ENCODE measurements around the gene SMAD3.

Gene SMAD3

DNA sequence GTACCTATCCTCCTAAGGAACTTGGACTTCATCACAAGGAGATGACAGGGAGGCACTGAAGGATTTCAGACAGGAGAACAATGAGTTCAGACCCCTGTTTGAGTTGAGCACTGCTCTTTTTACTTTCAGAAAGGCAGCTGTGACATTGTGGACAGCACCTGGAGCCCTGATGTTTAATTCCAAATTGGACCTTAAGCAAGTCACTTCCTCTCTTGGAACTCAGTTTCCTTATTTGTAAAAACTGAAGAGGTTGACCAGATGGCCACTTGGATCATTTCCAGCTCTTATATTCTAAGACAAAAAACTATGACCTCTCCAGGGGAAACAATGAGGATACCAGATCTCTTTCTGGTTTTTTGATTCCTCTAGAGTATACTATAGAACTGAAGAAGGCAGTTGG is 34.1 kb upstream of the SMAD3 start:
- Histone ChIP-seq H3K18ac (ENCODE audit: low read length) (no peak overlapping the region), H2BK120ac (ENCODE audit: low read depth, low read length) (no peak overlapping the region), H4K5ac (ENCODE audit: low read length) (no peak overlapping the region), H3K27ac (ENCODE audit: low read depth, low read length) (no peak overlapping the region), H2BK5ac (ENCODE audit: low read length) (no peak overlapping the region), H3K36me3 (ENCODE audit: control insufficient read depth, insufficient read depth, low read length) (no peaks in the 10 kb centered on the region), H3K79me2 (ENCODE audit: control insufficient read depth, insufficient read depth, low read length) (no peaks in the 10 kb centered on the region), H4K8ac (ENCODE audit: low read depth, low read length) (no peak overlapping the region), H3K23ac (ENCODE audit: low read length) (no peak overlapping the region), H3K4me3 (ENCODE audit: low read length) (no peak overlapping the region), H3K27me3 (ENCODE audit: insufficient read depth, low read length, poor library complexity) (no peaks in the 10 kb centered on the region), H3K56ac (ENCODE audit: low read length) (no peak overlapping the region), H2BK15ac (replicated peaks; ENCODE audit: low read depth) (no peak overlapping the region), H3K4ac (ENCODE audit: low read depth, low read length) (no peak overlapping the region), H3K79me1 (ENCODE audit: low read length) (no peaks in the 10 kb centered on the region), H3K9ac (ENCODE audit: low read length) (no peak overlapping the region), H3K4me2 (ENCODE audit: low read length) (no peak overlapping the region), H3K4me1 (ENCODE audit: control insufficient read depth, low read depth, low read length) (peaks cover 8% of the 10 kb centered on the region), H2AK5ac (ENCODE audit: low read length) (no peak overlapping the region)
- no peak for DNase-seq

DNA sequence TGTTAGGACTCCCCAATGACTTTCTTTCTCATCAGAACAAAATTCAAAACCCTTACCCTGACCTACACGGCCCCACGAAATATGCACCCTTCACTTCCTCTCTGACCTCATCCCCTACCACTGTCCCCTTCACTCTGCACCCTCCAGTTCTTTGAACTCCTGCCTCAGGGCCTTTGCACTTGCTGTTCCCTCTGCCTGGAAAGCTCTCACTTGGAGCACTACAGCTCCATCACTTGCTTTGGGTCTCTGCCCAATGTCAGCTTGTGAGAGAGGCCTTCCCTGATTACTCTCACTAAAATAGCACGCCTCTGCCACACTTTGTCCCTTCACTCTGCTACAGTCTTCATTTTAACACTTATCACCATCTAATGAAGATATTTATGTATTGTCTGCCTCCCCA is 32.8 kb upstream of the SMAD3 start:
- no peak overlapping the region for H3K27ac ChIP-seq (ENCODE audit: low read depth, low read length)
- H2BK15ac ChIP-seq (replicated peaks; ENCODE audit: low read depth), result no peak overlapping the region
- H3K4me2 ChIP-seq (ENCODE audit: low read length), result no peak overlapping the region
- H2BK5ac ChIP-seq (ENCODE audit: low read length), result no peak overlapping the region
- no peaks in the 10 kb centered on the region for H3K27me3 ChIP-seq (ENCODE audit: insufficient read depth, low read length, poor library complexity)
- H3K9ac ChIP-seq (ENCODE audit: low read length), result no peak overlapping the region
- no peaks in the 10 kb centered on the region for H3K79me1 ChIP-seq (ENCODE audit: low read length)
- H3K36me3 ChIP-seq (ENCODE audit: control insufficient read depth, insufficient read depth, low read length), result no peaks in the 10 kb centered on the region
- H3K56ac ChIP-seq (ENCODE audit: low read length), result no peak overlapping the region
- H3K4me3 ChIP-seq (ENCODE audit: low read length), result no peak overlapping the region
- H4K8ac ChIP-seq (ENCODE audit: low read depth, low read length), result no peak overlapping the region
- WGBS (ENCODE audit: extremely low coverage, insufficient coverage, low lambda C conversion rate), result no CpG with 5 or more reads among the region's 3 CpGs
- no peak overlapping the region for H4K5ac ChIP-seq (ENCODE audit: low read length)
- H3K4me1 ChIP-seq (ENCODE audit: control insufficient read depth, low read depth, low read length), result peaks cover 8% of the 10 kb centered on the region
- no peak overlapping the region for H2BK120ac ChIP-seq (ENCODE audit: low read depth, low read length)
- no peak overlapping the region for H2AK5ac ChIP-seq (ENCODE audit: low read length)
- H3K23ac ChIP-seq (ENCODE audit: low read length), result no peak overlapping the region
- no peak overlapping the region for H3K4ac ChIP-seq (ENCODE audit: low read depth, low read length)
- H3K79me2 ChIP-seq (ENCODE audit: control insufficient read depth, insufficient read depth, low read length), result no peaks in the 10 kb centered on the region
- no peak for DNase-seq
- H3K18ac ChIP-seq (ENCODE audit: low read length), result no peak overlapping the region

DNA sequence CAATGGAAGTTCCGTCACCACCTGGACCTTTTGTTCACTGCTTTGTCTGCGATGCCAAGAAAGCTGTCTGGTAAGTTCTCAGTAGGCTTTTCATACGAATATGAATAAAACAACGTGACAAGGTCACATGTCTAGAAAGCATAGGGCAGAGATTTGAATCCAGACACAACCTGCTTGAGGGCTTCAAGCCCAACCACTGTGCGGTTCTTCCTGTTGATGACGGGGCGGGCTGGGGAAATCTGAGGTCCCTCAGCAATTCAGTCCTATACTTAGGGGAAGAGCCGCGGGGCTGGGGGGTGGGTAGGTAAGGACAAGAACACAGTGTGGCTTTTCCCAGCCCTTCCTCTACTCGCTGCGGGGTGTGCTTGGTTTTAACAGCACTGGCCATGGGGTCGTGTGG is 32.4 kb upstream of the SMAD3 start:
- Histone ChIP-seq H3K4me1 (ENCODE audit: control insufficient read depth, low read depth, low read length) (peaks cover 8% of the 10 kb centered on the region), H3K23ac (ENCODE audit: low read length) (no peak overlapping the region), H3K79me2 (ENCODE audit: control insufficient read depth, insufficient read depth, low read length) (no peaks in the 10 kb centered on the region), H3K27me3 (ENCODE audit: insufficient read depth, low read length, poor library complexity) (no peaks in the 10 kb centered on the region), H2AK5ac (ENCODE audit: low read length) (no peak overlapping the region), H3K18ac (ENCODE audit: low read length) (peak overlapping the region; percentile 89), H3K4ac (ENCODE audit: low read depth, low read length) (no peak overlapping the region), H4K8ac (ENCODE audit: low read depth, low read length) (no peak overlapping the region), H3K36me3 (ENCODE audit: control insufficient read depth, insufficient read depth, low read length) (no peaks in the 10 kb centered on the region), H4K5ac (ENCODE audit: low read length) (no peak overlapping the region), H3K27ac (ENCODE audit: low read depth, low read length) (no peak overlapping the region), H3K9ac (ENCODE audit: low read length) (peak overlapping the region; percentile 46), H3K56ac (ENCODE audit: low read length) (peak overlapping the region; percentile 87), H2BK5ac (ENCODE audit: low read length) (no peak overlapping the region), H3K79me1 (ENCODE audit: low read length) (no peaks in the 10 kb centered on the region), H2BK15ac (replicated peaks; ENCODE audit: low read depth) (no peak overlapping the region), H3K4me3 (ENCODE audit: low read length) (peak overlapping the region; percentile 3), H2BK120ac (ENCODE audit: low read depth, low read length) (no peak overlapping the region), H3K4me2 (ENCODE audit: low read length) (peak overlapping the region; percentile 59)
- WGBS (ENCODE audit: extremely low coverage, insufficient coverage, low lambda C conversion rate), result no CpG with 5 or more reads among the region's 12 CpGs
- peak; percentile 67 for DNase-seq

DNA sequence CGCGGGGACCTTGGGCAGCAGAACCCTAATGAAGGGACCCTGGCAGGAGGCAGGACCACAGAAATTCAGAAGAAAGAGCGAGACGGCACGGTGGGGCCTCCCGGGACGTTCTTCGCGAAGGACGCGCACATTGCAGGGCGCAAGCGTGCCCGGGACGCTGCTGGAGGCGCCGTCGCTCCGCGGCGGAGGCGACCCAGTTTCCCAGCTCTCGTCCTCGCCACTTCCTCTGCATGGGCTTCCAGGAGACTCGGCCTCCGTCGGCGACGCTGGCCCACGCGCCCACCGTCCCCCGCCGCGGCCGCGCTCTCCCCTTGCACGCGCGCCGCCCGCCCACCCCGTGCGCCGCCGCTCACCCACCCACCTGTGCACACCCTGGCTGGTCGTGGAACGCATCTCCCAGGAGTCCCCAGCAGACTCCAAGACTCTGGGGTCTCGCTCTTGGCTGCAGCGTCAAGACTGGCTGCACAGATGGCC is 31.8 kb upstream of the SMAD3 start:
- Histone ChIP-seq H3K79me2 (ENCODE audit: control insufficient read depth, insufficient read depth, low read length) (no peaks in the 10 kb centered on the region), H3K36me3 (ENCODE audit: control insufficient read depth, insufficient read depth, low read length) (no peaks in the 10 kb centered on the region), H3K4me2 (ENCODE audit: low read length) (peak overlapping the region; percentile 59), H3K27ac (ENCODE audit: low read depth, low read length) (no peak overlapping the region), H2BK120ac (ENCODE audit: low read depth, low read length) (peak overlapping the region; percentile 31), H3K56ac (ENCODE audit: low read length) (peak overlapping the region; percentile 87), H3K27me3 (ENCODE audit: insufficient read depth, low read length, poor library complexity) (no peaks in the 10 kb centered on the region), H3K23ac (ENCODE audit: low read length) (no peak overlapping the region), H3K9ac (ENCODE audit: low read length) (peak overlapping the region; percentile 46), H3K18ac (ENCODE audit: low read length) (peak overlapping the region; percentile 89), H3K79me1 (ENCODE audit: low read length) (no peaks in the 10 kb centered on the region), H2BK15ac (replicated peaks; ENCODE audit: low read depth) (no peak overlapping the region), H3K4me1 (ENCODE audit: control insufficient read depth, low read depth, low read length) (peaks cover 11% of the 10 kb centered on the region), H3K4me3 (ENCODE audit: low read length) (no peak overlapping the region), H2BK5ac (ENCODE audit: low read length) (no peak overlapping the region), H3K4ac (ENCODE audit: low read depth, low read length) (peak overlapping the region; percentile 20), H4K5ac (ENCODE audit: low read length) (no peak overlapping the region), H4K8ac (ENCODE audit: low read depth, low read length) (no peak overlapping the region), H2AK5ac (ENCODE audit: low read length) (no peak overlapping the region)
- DNase-seq, result no peak
- no CpG with 5 or more reads among the region's 50 CpGs for WGBS (ENCODE audit: extremely low coverage, insufficient coverage, low lambda C conversion rate)

DNA sequence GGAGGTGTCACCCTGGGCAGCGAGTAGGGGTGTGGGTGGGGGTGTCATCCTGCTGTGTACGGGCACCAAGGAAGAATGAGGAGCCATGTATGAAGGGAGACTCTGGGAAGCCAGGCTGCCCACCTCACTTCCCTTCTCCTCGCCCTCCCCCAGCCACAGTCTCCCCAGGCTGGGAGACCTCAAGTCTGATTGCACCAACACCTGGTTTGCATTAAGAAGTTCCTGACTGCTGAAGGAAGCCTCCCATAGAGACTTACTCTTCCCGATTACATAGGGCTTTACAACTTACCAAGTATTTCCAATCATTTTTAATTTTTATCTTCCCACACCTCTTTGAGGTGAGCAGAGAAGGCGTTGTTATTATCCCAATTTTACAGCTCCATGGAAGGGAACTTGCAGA is 29.5 kb upstream of the SMAD3 start:
- no peak overlapping the region for H2AK5ac ChIP-seq (ENCODE audit: low read length)
- H4K8ac ChIP-seq (ENCODE audit: low read depth, low read length), result no peak overlapping the region
- H3K27ac ChIP-seq (ENCODE audit: low read depth, low read length), result no peak overlapping the region
- no peak overlapping the region for H3K23ac ChIP-seq (ENCODE audit: low read length)
- no peak overlapping the region for H3K4me2 ChIP-seq (ENCODE audit: low read length)
- no peaks in the 10 kb centered on the region for H3K27me3 ChIP-seq (ENCODE audit: insufficient read depth, low read length, poor library complexity)
- no peak overlapping the region for H3K4ac ChIP-seq (ENCODE audit: low read depth, low read length)
- peaks cover 14% of the 10 kb centered on the region for H3K4me1 ChIP-seq (ENCODE audit: control insufficient read depth, low read depth, low read length)
- H3K56ac ChIP-seq (ENCODE audit: low read length), result no peak overlapping the region
- no peaks in the 10 kb centered on the region for H3K79me2 ChIP-seq (ENCODE audit: control insufficient read depth, insufficient read depth, low read length)
- no peak overlapping the region for H3K9ac ChIP-seq (ENCODE audit: low read length)
- no peak overlapping the region for H3K18ac ChIP-seq (ENCODE audit: low read length)
- no peak overlapping the region for H3K4me3 ChIP-seq (ENCODE audit: low read length)
- no peak overlapping the region for H4K5ac ChIP-seq (ENCODE audit: low read length)
- H3K36me3 ChIP-seq (ENCODE audit: control insufficient read depth, insufficient read depth, low read length), result no peaks in the 10 kb centered on the region
- no CpG with 5 or more reads among the region's 5 CpGs for WGBS (ENCODE audit: extremely low coverage, insufficient coverage, low lambda C conversion rate)
- no peak overlapping the region for H2BK15ac ChIP-seq (replicated peaks; ENCODE audit: low read depth)
- H2BK120ac ChIP-seq (ENCODE audit: low read depth, low read length), result no peak overlapping the region
- no peak overlapping the region for H2BK5ac ChIP-seq (ENCODE audit: low read length)
- no peaks in the 10 kb centered on the region for H3K79me1 ChIP-seq (ENCODE audit: low read length)
- no peak for DNase-seq

DNA sequence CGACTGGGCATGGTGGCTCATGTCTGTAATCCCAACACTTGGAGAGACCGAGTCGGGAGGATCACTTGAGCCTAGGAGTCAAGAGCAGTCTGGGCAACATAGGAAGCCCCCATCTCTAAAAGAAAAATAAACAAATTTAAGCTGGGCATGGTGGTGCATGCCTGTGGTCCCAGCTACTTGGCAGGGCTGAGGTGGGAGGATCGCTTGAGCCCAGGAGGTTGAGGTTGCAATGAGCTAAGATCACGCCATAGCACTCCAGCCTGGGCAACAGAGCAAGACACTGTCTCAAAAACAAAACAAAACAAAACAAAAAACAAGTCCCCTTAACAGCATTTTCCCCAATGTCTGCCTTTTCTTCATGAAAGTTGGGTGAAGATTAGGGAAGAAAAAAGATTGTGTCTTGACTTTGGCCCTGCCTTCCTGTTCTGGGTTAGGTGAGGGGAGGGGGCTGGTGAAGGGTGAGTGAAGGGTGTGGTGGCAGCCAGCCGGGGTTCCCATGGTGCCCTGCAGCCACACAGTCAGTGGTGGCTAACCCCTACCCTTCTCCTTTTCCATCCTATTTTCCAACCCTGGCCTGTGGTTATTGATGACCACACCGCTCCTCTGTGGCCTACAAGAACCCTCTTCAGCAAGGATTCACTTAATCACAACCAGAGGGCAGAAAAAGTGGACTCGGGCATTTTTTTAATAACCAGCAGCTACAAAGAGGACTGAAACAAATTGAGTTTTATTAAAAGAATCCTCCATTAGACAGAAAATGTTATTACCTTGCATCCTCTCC is 28.4 kb upstream of the SMAD3 start:
- no peak overlapping the region for H3K4me2 ChIP-seq (ENCODE audit: low read length)

More for the DNA sequence above, 28.4 kb upstream of the SMAD3 start:
- H2BK120ac ChIP-seq (ENCODE audit: low read depth, low read length), result no peak overlapping the region
- no peak overlapping the region for H3K27ac ChIP-seq (ENCODE audit: low read depth, low read length)
- H3K56ac ChIP-seq (ENCODE audit: low read length), result no peak overlapping the region
- no peak overlapping the region for H2BK5ac ChIP-seq (ENCODE audit: low read length)
- no peak overlapping the region for H3K18ac ChIP-seq (ENCODE audit: low read length)
- no peak overlapping the region for H2AK5ac ChIP-seq (ENCODE audit: low read length)
- peaks cover 14% of the 10 kb centered on the region for H3K4me1 ChIP-seq (ENCODE audit: control insufficient read depth, low read depth, low read length)
- H3K79me2 ChIP-seq (ENCODE audit: control insufficient read depth, insufficient read depth, low read length), result no peaks in the 10 kb centered on the region
- H3K9ac ChIP-seq (ENCODE audit: low read length), result no peak overlapping the region
- no peak overlapping the region for H3K4ac ChIP-seq (ENCODE audit: low read depth, low read length)
- no peak overlapping the region for H2BK15ac ChIP-seq (replicated peaks; ENCODE audit: low read depth)
- H3K27me3 ChIP-seq (ENCODE audit: insufficient read depth, low read length, poor library complexity), result no peaks in the 10 kb centered on the region
- no peak overlapping the region for H4K5ac ChIP-seq (ENCODE audit: low read length)
- H3K79me1 ChIP-seq (ENCODE audit: low read length), result no peaks in the 10 kb centered on the region
- H3K4me3 ChIP-seq (ENCODE audit: low read length), result no peak overlapping the region
- H3K36me3 ChIP-seq (ENCODE audit: control insufficient read depth, insufficient read depth, low read length), result no peaks in the 10 kb centered on the region
- no CpG with 5 or more reads among the region's 8 CpGs for WGBS (ENCODE audit: extremely low coverage, insufficient coverage, low lambda C conversion rate)
- no peak for DNase-seq
- no peak overlapping the region for H3K23ac ChIP-seq (ENCODE audit: low read length)
- H4K8ac ChIP-seq (ENCODE audit: low read depth, low read length), result no peak overlapping the region

Measured in mesendoderm (in vitro differentiated cells).